H9 (cell line): Measurements from ENCODE around the gene TMPRSS7. TPM values are rescaled to one million over a fixed set of nuclear protein-coding genes. Genes with fewer than 3 reads are reported as not detected.

ENCODE experiments used
- DNase-seq: peaks from one replicate; pipeline ENCODE4 v3.0.0-alpha.2; 2017
- H2AFZ ChIP-seq: one replicate; pipeline ENCODE4 v1.6.1; 2013; ENCODE audit warnings: mild to moderate bottlenecking, low read length, control low read depth, moderate library complexity
- H2AK5ac ChIP-seq: 2 replicates; pipeline ENCODE4 v1.6.1; 2013; ENCODE audit warnings: low read length, control low read depth, mixed read lengths; ENCODE audit not compliant: insufficient read length
- H2BK120ac ChIP-seq: one replicate; pipeline ENCODE4 v1.6.1; 2013; ENCODE audit warnings: low read depth, mild to moderate bottlenecking, low read length, control low read depth, inconsistent platforms; ENCODE audit not compliant: poor library complexity, severe bottlenecking
- H2BK12ac ChIP-seq: 2 replicates; pipeline ENCODE4 v1.6.1; 2013; ENCODE audit warnings: low read length, control low read depth, mixed read lengths, low read depth; ENCODE audit not compliant: insufficient read length
- H2BK15ac ChIP-seq: 2 replicates; pipeline ENCODE4 v1.6.1; 2013; ENCODE audit warnings: low read depth, low read length, control low read depth
- H2BK20ac ChIP-seq: one replicate; pipeline ENCODE4 v1.6.1; 2013; ENCODE audit warnings: low read depth, mild to moderate bottlenecking, low read length, control low read depth, inconsistent platforms; ENCODE audit not compliant: poor library complexity, severe bottlenecking
- H2BK5ac ChIP-seq: 2 replicates; pipeline ENCODE4 v1.6.1; 2013; ENCODE audit warnings: low read length, control low read depth, mixed read lengths; ENCODE audit not compliant: insufficient read length
- H3K14ac ChIP-seq: 2 replicates; pipeline ENCODE4 v1.6.1; 2013; ENCODE audit warnings: low read length, control low read depth; ENCODE audit not compliant: insufficient read depth
- H3K18ac ChIP-seq: 2 replicates; pipeline ENCODE4 v1.6.1; 2013; ENCODE audit warnings: low read depth, mild to moderate bottlenecking, mixed read lengths, low read length, control low read depth; ENCODE audit not compliant: insufficient read length
- H3K23ac ChIP-seq: 2 replicates; pipeline ENCODE4 v1.6.1; 2013; ENCODE audit warnings: low read length, control low read depth, mixed read lengths, low read depth; ENCODE audit not compliant: insufficient read length
- H3K23me2 ChIP-seq: 2 replicates; pipeline ENCODE4 v1.6.1; 2013; ENCODE audit warnings: low read depth, mild to moderate bottlenecking, mixed read lengths, low read length, control low read depth; ENCODE audit not compliant: insufficient read length, poor library complexity, severe bottlenecking
- H3K27ac ChIP-seq: 2 replicates; pipeline ENCODE4 v1.5.1; 2013; ENCODE audit warnings: low read length, control low read depth, mixed read lengths, low read depth; ENCODE audit not compliant: insufficient read length
- H3K27me3 ChIP-seq: 2 replicates; pipeline ENCODE4 v1.6.1; 2013; ENCODE audit warnings: low read length, control low read depth, inconsistent platforms; ENCODE audit not compliant: insufficient read depth
- H3K4ac ChIP-seq: 2 replicates; pipeline ENCODE4 v1.6.1; 2013; ENCODE audit warnings: low read depth, mild to moderate bottlenecking, control low read depth, inconsistent platforms, low read length, moderate library complexity
- H3K4me1 ChIP-seq: 2 replicates; pipeline ENCODE4 v1.6.1; 2013; ENCODE audit warnings: low read length, control low read depth, inconsistent platforms; ENCODE audit not compliant: insufficient read depth
- H3K4me2 ChIP-seq: 2 replicates; pipeline ENCODE4 v1.6.1; 2013; ENCODE audit warnings: low read length, control low read depth, mixed read lengths; ENCODE audit not compliant: insufficient read length, insufficient read depth
- H3K56ac ChIP-seq: 2 replicates; pipeline ENCODE4 v1.6.1; 2013; ENCODE audit warnings: low read depth, mild to moderate bottlenecking, mixed read lengths, low read length, control low read depth; ENCODE audit not compliant: insufficient read length
- H3K79me1 ChIP-seq: 2 replicates; pipeline ENCODE4 v1.6.1; 2013; ENCODE audit warnings: low read depth, mild to moderate bottlenecking, moderate library complexity, low read length, control low read depth, inconsistent platforms; ENCODE audit not compliant: insufficient read depth, poor library complexity, severe bottlenecking
- H3K79me2 ChIP-seq: 2 replicates; pipeline ENCODE4 v1.6.1; 2013; ENCODE audit warnings: low read length, control low read depth, inconsistent platforms; ENCODE audit not compliant: insufficient read depth
- H3K9ac ChIP-seq: 2 replicates; pipeline ENCODE4 v1.6.1; 2013; ENCODE audit warnings: low read length, control low read depth, mixed read lengths; ENCODE audit not compliant: insufficient read length; ENCODE audit errors: extremely low read depth
- H3K9me3 ChIP-seq: one replicate; pipeline ENCODE4 v1.6.1; 2013; ENCODE audit warnings: low read depth, low read length, inconsistent platforms; ENCODE audit not compliant: control insufficient read depth
- H3T11ph ChIP-seq: one replicate; pipeline ENCODE4 v1.6.1; 2013; ENCODE audit warnings: mild to moderate bottlenecking, low read length, control low read depth, inconsistent platforms
- H4K20me1 ChIP-seq: one replicate; pipeline ENCODE4 v1.6.1; 2013; ENCODE audit not compliant: control insufficient read depth, insufficient read length, insufficient read depth
- H4K5ac ChIP-seq: 2 replicates; pipeline ENCODE4 v1.6.1; 2013; ENCODE audit warnings: low read depth, mild to moderate bottlenecking, mixed read lengths, low read length, control low read depth; ENCODE audit not compliant: insufficient read length
- H4K8ac ChIP-seq: replicated peaks from 2 replicates; pipeline ENCODE4 v1.6.1; 2013; ENCODE audit warnings: low read length, control low read depth, mixed read lengths, low read depth; ENCODE audit not compliant: insufficient read length
- H4K91ac ChIP-seq: 2 replicates; pipeline ENCODE4 v1.6.1; 2013; ENCODE audit warnings: low read depth, mild to moderate bottlenecking, moderate library complexity, mixed read lengths, low read length, control low read depth; ENCODE audit not compliant: insufficient read length
- H3K27ac Mint-ChIP-seq, 3 experiments: 2 replicates in 2 of 3; 3 replicates in 1 of 3; pipeline ENCODE4 v1.8.0; 2020 to 2021; ENCODE audit warnings: mixed read lengths in 3 of 3, mild to moderate bottlenecking in 1 of 3, moderate library complexity in 1 of 3
- H3K27me3 Mint-ChIP-seq: 2 replicates; pipeline ENCODE4 v1.8.0; 2021; ENCODE audit warnings: low read depth, mild to moderate bottlenecking, moderate library complexity, mixed read lengths
- H3K36me3 Mint-ChIP-seq, 3 experiments: 2 replicates in 2 of 3; 3 replicates in 1 of 3; pipeline ENCODE4 v1.8.0; 2020 to 2021; ENCODE audit warnings: low read depth in 3 of 3, mixed read lengths in 3 of 3; ENCODE audit not compliant: insufficient read depth in 1 of 3
- H3K4me1 Mint-ChIP-seq, 2 experiments: 2 replicates each; pipeline ENCODE4 v1.8.0; 2020; ENCODE audit warnings: mixed read lengths in 2 of 2
- H3K4me3 Mint-ChIP-seq, 2 experiments: 2 replicates in 1 of 2; 3 replicates in 1 of 2; pipeline ENCODE4 v1.8.0; 2020 to 2021; ENCODE audit warnings: mild to moderate bottlenecking in 2 of 2, mixed read lengths in 2 of 2, moderate library complexity in 1 of 2
- H3K9me3 Mint-ChIP-seq, 2 experiments: 2 replicates in 1 of 2; 3 replicates in 1 of 2; pipeline ENCODE4 v1.8.0; 2020; ENCODE audit warnings: mild to moderate bottlenecking in 2 of 2, mixed read lengths in 2 of 2, moderate library complexity in 1 of 2
- WGBS: extraction: QIAGEN DNeasy Blood & Tissue Kit; methylation state at CpG from one replicate; pipeline ENCODE4 v1.1.7; 2013; ENCODE audit warnings: missing lambda C conversion rate, low lambda C conversion rate, mixed read lengths; ENCODE audit not compliant: insufficient read length; ENCODE audit errors: extremely low coverage; 5-methylcytosine and 5-hydroxymethylcytosine counted together
- total RNA-seq: library from RNA; stranded (reverse); gene quantifications from 2 replicates; pipeline ENCODE4 v1.2.1, GENCODE V29; 2021
- TF ChIP-seq, protein P1 (sequence below): fragments of 200-600 bp; sonication (generic); conservative IDR thresholded peaks from 3 replicates; pipeline ENCODE4 v1.8.0; 2021; ENCODE audit warnings: antibody characterized with exemption, mild to moderate bottlenecking

The TMPRSS7 gene
- total RNA-seq, 1 experiment from 2014 or later = not detected

DNA sequence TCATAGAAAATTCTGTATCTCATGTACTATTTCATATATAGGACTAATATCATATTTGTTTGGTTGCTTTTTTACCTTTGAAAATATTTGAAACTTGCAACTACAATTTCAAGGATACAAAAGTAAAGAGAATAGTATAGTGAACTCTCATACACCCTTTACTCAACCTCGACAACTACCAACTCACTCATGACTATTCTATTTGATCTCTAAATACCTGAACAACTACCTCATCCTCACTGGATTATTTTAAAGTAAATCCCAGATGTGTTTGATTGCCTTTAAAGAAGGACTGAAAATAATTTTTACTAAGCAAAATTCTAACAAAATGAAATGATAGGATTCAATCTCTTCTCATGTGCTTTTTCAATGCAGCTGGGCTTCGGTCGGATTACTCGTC, 12.1 kb downstream of the TMPRSS7 start:
- no peak overlapping the region for H4K91ac ChIP-seq
- H3K79me2 ChIP-seq = no peaks in the 10 kb centered on the region
- no peak overlapping the region for H2AFZ ChIP-seq
- no peaks in the 10 kb centered on the region for H3K79me1 ChIP-seq
- no peak overlapping the region for H3K4ac ChIP-seq
- no peaks in the 10 kb centered on the region for H3K36me3 Mint-ChIP-seq
- no peak overlapping the region for H3K4me2 ChIP-seq
- no peaks in the 10 kb centered on the region for H3K9me3 Mint-ChIP-seq
- H3K27me3 Mint-ChIP-seq = no peaks in the 10 kb centered on the region
- H3K9me3 ChIP-seq = no peaks in the 10 kb centered on the region
- no peak overlapping the region for H3K9ac ChIP-seq
- H4K8ac ChIP-seq = no peak overlapping the region
- no peak overlapping the region for H3K56ac ChIP-seq
- H3K27ac Mint-ChIP-seq = no peak overlapping the region
- no peak overlapping the region for H4K5ac ChIP-seq
- no peak overlapping the region for H3K27ac ChIP-seq
- H3K18ac ChIP-seq = no peak overlapping the region
- peaks cover 13 to 15% of the 10 kb centered on the region in 2 experiments for H3K4me1 Mint-ChIP-seq
- H4K20me1 ChIP-seq = no peaks in the 10 kb centered on the region
- no peak for DNase-seq
- no peaks in the 10 kb centered on the region for H3K23me2 ChIP-seq
- 100% methylated on average over 1 of the region's 4 CpGs for WGBS
- H2BK5ac ChIP-seq = no peak overlapping the region
- H3K14ac ChIP-seq = no peak overlapping the region
- no peak overlapping the region for H3K4me3 Mint-ChIP-seq
- TF ChIP-seq, protein P1, sequence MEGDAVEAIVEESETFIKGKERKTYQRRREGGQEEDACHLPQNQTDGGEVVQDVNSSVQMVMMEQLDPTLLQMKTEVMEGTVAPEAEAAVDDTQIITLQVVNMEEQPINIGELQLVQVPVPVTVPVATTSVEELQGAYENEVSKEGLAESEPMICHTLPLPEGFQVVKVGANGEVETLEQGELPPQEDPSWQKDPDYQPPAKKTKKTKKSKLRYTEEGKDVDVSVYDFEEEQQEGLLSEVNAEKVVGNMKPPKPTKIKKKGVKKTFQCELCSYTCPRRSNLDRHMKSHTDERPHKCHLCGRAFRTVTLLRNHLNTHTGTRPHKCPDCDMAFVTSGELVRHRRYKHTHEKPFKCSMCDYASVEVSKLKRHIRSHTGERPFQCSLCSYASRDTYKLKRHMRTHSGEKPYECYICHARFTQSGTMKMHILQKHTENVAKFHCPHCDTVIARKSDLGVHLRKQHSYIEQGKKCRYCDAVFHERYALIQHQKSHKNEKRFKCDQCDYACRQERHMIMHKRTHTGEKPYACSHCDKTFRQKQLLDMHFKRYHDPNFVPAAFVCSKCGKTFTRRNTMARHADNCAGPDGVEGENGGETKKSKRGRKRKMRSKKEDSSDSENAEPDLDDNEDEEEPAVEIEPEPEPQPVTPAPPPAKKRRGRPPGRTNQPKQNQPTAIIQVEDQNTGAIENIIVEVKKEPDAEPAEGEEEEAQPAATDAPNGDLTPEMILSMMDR = no peak
- no peaks in the 10 kb centered on the region for H3K27me3 ChIP-seq
- no peak overlapping the region for H2AK5ac ChIP-seq
- H3K23ac ChIP-seq = no peak overlapping the region
- H2BK12ac ChIP-seq = no peak overlapping the region
- H2BK15ac ChIP-seq = no peak overlapping the region
- H2BK120ac ChIP-seq = no peak overlapping the region
- no peaks in the 10 kb centered on the region; the same call in 1 of the 2 replicates for H3K4me1 ChIP-seq
- H3T11ph ChIP-seq = no peak overlapping the region
- no peak overlapping the region for H2BK20ac ChIP-seq
